ENCODE results near the gene F7.
"Not testable (repeated sequence)": the region's sequence is repeated elsewhere in the genome, so short reads cannot be mapped to it uniquely, and the experiment has no call there.

The F7 gene

GRCh38 chr13:113105032-113105920 lies at the start of gene F7:
F7 (plus strand) TSS chr13:113105791; CDS start chr13:113105842, 51 bp downstream.
- no peak for DNase-seq (ENCODE audit: low read depth, low spot score)

GRCh38 chr13:113057084-113057483 lies 48.5 kb upstream of the F7 start:
- no peaks in the 10 kb centered on the region for H3K36me3 ChIP-seq (ENCODE audit: insufficient read depth, insufficient read length, low read length)
- no peak overlapping the region for H3K9ac ChIP-seq (ENCODE audit: insufficient read length, low read depth)
- peaks cover 12% of the 10 kb centered on the region for H3K4me1 ChIP-seq (ENCODE audit: insufficient read depth, insufficient read length)
- H3K27me3 ChIP-seq (ENCODE audit: insufficient read depth, insufficient read length) = no peaks in the 10 kb centered on the region
- TF ChIP-seq SUZ12 (IDR thresholded peaks at IDR 0.05; ENCODE audit: extremely low read depth, insufficient read depth, insufficient read length) (no peak), YY1 (IDR thresholded peaks at IDR 0.05; ENCODE audit: insufficient read depth, insufficient read length) (no peak), ZNF274 (IDR thresholded peaks at IDR 0.05; ENCODE audit: low read depth, low read length) (no peak)
- H3K9me3 ChIP-seq (ENCODE audit: insufficient read depth, low read length) = no peaks in the 10 kb centered on the region; the same call in 1 of the 2 replicates
- no peak for DNase-seq (ENCODE audit: low read depth, low spot score)
- H3K4me3 ChIP-seq (ENCODE audit: insufficient read length, low read depth) = no peak overlapping the region

More at GRCh38 chr13:113105032-113105920, at the start of gene F7:
- H3K4me3 ChIP-seq (ENCODE audit: insufficient read length, low read depth) = no peak within 1 kb of the TSS
- no peaks in the 10 kb centered on the region for H3K4me1 ChIP-seq (ENCODE audit: insufficient read depth, insufficient read length)
- H3K36me3 ChIP-seq (ENCODE audit: insufficient read depth, insufficient read length, low read length) = no peaks in the 10 kb centered on the region
- H3K9ac ChIP-seq (ENCODE audit: insufficient read length, low read depth) = no peak within 1 kb of the TSS
- TF ChIP-seq ZNF274 (IDR thresholded peaks at IDR 0.05; ENCODE audit: low read depth, low read length) = no peak
- no peak for TF ChIP-seq YY1 (IDR thresholded peaks at IDR 0.05; ENCODE audit: insufficient read depth, insufficient read length)
- TF ChIP-seq SUZ12 (IDR thresholded peaks at IDR 0.05; ENCODE audit: extremely low read depth, insufficient read depth, insufficient read length) = no peak
- no peaks in the 10 kb centered on the region for H3K27me3 ChIP-seq (ENCODE audit: insufficient read depth, insufficient read length)
- no peaks in the 10 kb centered on the region for H3K9me3 ChIP-seq (ENCODE audit: insufficient read depth, low read length)

GRCh38 chr13:113057559-113057958 lies 48.0 kb upstream of the F7 start:
- H3K27me3 ChIP-seq (ENCODE audit: insufficient read depth, insufficient read length); DNase-seq (ENCODE audit: low read depth, low spot score); H3K9me3 ChIP-seq (ENCODE audit: insufficient read depth, low read length); H3K4me3 ChIP-seq (ENCODE audit: insufficient read length, low read depth); H3K9ac ChIP-seq (ENCODE audit: insufficient read length, low read depth); H3K36me3 ChIP-seq (ENCODE audit: insufficient read depth, insufficient read length, low read length): not testable (repeated sequence)
- H3K4me1 ChIP-seq (ENCODE audit: insufficient read depth, insufficient read length) = peaks cover 12% of the 10 kb centered on the region

- H3K36me3 ChIP-seq (ENCODE audit: insufficient read depth, insufficient read length, low read length) = no peaks in the 10 kb centered on the region
- peaks cover 4% of the 10 kb centered on the region for H3K27me3 ChIP-seq (ENCODE audit: insufficient read depth, insufficient read length)
- H3K4me3 ChIP-seq (ENCODE audit: insufficient read length, low read depth) = no peak overlapping the region
- DNase-seq (ENCODE audit: low read depth, low spot score) = no peak
- H3K9me3 ChIP-seq (ENCODE audit: insufficient read depth, low read length) = no peaks in the 10 kb centered on the region; the same call in 1 of the 2 replicates
- H3K9ac ChIP-seq (ENCODE audit: insufficient read length, low read depth) = no peak overlapping the region
- TF ChIP-seq YY1 (IDR thresholded peaks at IDR 0.05; ENCODE audit: insufficient read depth, insufficient read length) (no peak), ZNF274 (IDR thresholded peaks at IDR 0.05; ENCODE audit: low read depth, low read length) (no peak), SUZ12 (IDR thresholded peaks at IDR 0.05; ENCODE audit: extremely low read depth, insufficient read depth, insufficient read length) (no peak)
- H3K4me1 ChIP-seq (ENCODE audit: insufficient read depth, insufficient read length) = peaks cover 12% of the 10 kb centered on the region
Measured at GRCh38 chr13:113058129-113058987, 47.2 kb upstream of the F7 start.

- Histone ChIP-seq H3K27me3 (ENCODE audit: insufficient read depth, insufficient read length) (peaks cover 4% of the 10 kb centered on the region), H3K9me3 (ENCODE audit: insufficient read depth, low read length) (no peaks in the 10 kb centered on the region; the same call in 1 of the 2 replicates), H3K4me1 (ENCODE audit: insufficient read depth, insufficient read length) (peaks cover 12% of the 10 kb centered on the region), H3K9ac (ENCODE audit: insufficient read length, low read depth) (no peak overlapping the region), H3K4me3 (ENCODE audit: insufficient read length, low read depth) (no peak overlapping the region), H3K36me3 (ENCODE audit: insufficient read depth, insufficient read length, low read length) (no peaks in the 10 kb centered on the region)
- DNase-seq (ENCODE audit: low read depth, low spot score) = no peak
- TF ChIP-seq SUZ12 (IDR thresholded peaks at IDR 0.05; ENCODE audit: extremely low read depth, insufficient read depth, insufficient read length) = no peak
- no peak for TF ChIP-seq YY1 (IDR thresholded peaks at IDR 0.05; ENCODE audit: insufficient read depth, insufficient read length)
- TF ChIP-seq ZNF274 (IDR thresholded peaks at IDR 0.05; ENCODE audit: low read depth, low read length) = no peak
Measured at GRCh38 chr13:113058988-113059850, 46.4 kb upstream of the F7 start.

GRCh38 chr13:113059891-113060290 lies 45.7 kb upstream of the F7 start:
- TF ChIP-seq YY1 (IDR thresholded peaks at IDR 0.05; ENCODE audit: insufficient read depth, insufficient read length) = no peak
- TF ChIP-seq ZNF274 (IDR thresholded peaks at IDR 0.05; ENCODE audit: low read depth, low read length) = no peak
- no peak for TF ChIP-seq SUZ12 (IDR thresholded peaks at IDR 0.05; ENCODE audit: extremely low read depth, insufficient read depth, insufficient read length)
- Histone ChIP-seq H3K9me3 (ENCODE audit: insufficient read depth, low read length) (no peaks in the 10 kb centered on the region; the same call in 1 of the 2 replicates), H3K4me3 (ENCODE audit: insufficient read length, low read depth) (no peak overlapping the region), H3K36me3 (ENCODE audit: insufficient read depth, insufficient read length, low read length) (no peaks in the 10 kb centered on the region), H3K27me3 (ENCODE audit: insufficient read depth, insufficient read length) (peaks cover 4% of the 10 kb centered on the region), H3K9ac (ENCODE audit: insufficient read length, low read depth) (no peak overlapping the region), H3K4me1 (ENCODE audit: insufficient read depth, insufficient read length) (peaks cover 16% of the 10 kb centered on the region)
- DNase-seq (ENCODE audit: low read depth, low spot score) = no peak
